Hematopoietic multipotent progenitor cell (in vitro differentiated cells): ENCODE measurements around the gene L1CAM. TPM values are rescaled to one million over a fixed set of nuclear protein-coding genes. Genes with fewer than 3 reads are reported as not detected.
"Not testable (repeated sequence)": the region's sequence is repeated elsewhere in the genome, so short reads cannot be mapped to it uniquely, and the experiment has no call there.

Experiments used
- DNase-seq, 3 donors: peaks; one replicate each; pipeline ENCODE4 v3.0.0-alpha.2; 2011 to 2015; ENCODE audit warnings: low read depth in 2 of 3, low spot score in 2 of 3
- total RNA-seq: library from RNA; depleted of rRNA; stranded (reverse); fragments of >200 nt; gene quantifications from one replicate; pipeline ENCODE4 v1.2.3, GENCODE V29; 2012

L1CAM gene
- total RNA-seq, 1 donor = under 0.01 TPM

GRCh38 chrX:153831429-153832150 lies 54.4 kb downstream of the L1CAM start:
- DNase-seq = no peak

GRCh38 chrX:153830640-153831428 lies 55.1 kb downstream of the L1CAM start:
- no peak for DNase-seq

GRCh38 chrX:153829799-153830639 lies 56.0 kb downstream of the L1CAM start, which contains the start of gene PDZD4:
Gene PDZD4, minus strand, starts transcription at chrX:153830544. Its CDS starts 246 bp downstream, at chrX:153830298.
- DNase-seq = no peak

- DNase-seq = no peak
Observed at GRCh38 chrX:153829549-153829798, 56.5 kb downstream of the L1CAM start.

- no peak for DNase-seq
Observed at GRCh38 chrX:153828723-153829548, 57.0 kb downstream of the L1CAM start.

GRCh38 chrX:153828308-153828707 lies 57.7 kb downstream of the L1CAM start:
- no peak for DNase-seq

GRCh38 chrX:153827903-153828302 lies 58.1 kb downstream of the L1CAM start:
- DNase-seq = no peak

- no peak for DNase-seq
Observed at GRCh38 chrX:153827016-153827415, 59.0 kb downstream of the L1CAM start.

GRCh38 chrX:153825042-153825441 lies 60.9 kb downstream of the L1CAM start:
- DNase-seq = no peak

GRCh38 chrX:153824348-153824747 lies 61.6 kb downstream of the L1CAM start:
- no peak for DNase-seq

- DNase-seq = no peak
Observed at GRCh38 chrX:153821066-153821465, 64.9 kb downstream of the L1CAM start.

- DNase-seq = no peak
Observed at GRCh38 chrX:153820601-153821000, 65.4 kb downstream of the L1CAM start.

- no peak for DNase-seq
Observed at GRCh38 chrX:153819384-153820040, 66.5 kb downstream of the L1CAM start.

GRCh38 chrX:153818571-153819383 lies 67.2 kb downstream of the L1CAM start:
- peak in 2 of 3 donors; percentile 38 for DNase-seq

- DNase-seq = not testable (repeated sequence)
Observed at GRCh38 chrX:153818064-153818463, 67.9 kb downstream of the L1CAM start.

- DNase-seq = peak in 2 of 3 donors; percentile 42 to 63
Observed at GRCh38 chrX:153816831-153817690, 68.9 kb downstream of the L1CAM start.

- DNase-seq = peak in 2 of 3 donors; percentile 30 to 67
Observed at GRCh38 chrX:153814591-153815315, 71.2 kb downstream of the L1CAM start.
